Adrenal gland (tissue), 12 donors: ENCODE results near the gene KCTD1. TPM values are rescaled to one million over a fixed set of nuclear protein-coding genes. Genes with fewer than 3 reads are reported as not detected.

Source experiments
- DNase-seq, 7 donors: peaks; one replicate each; pipeline ENCODE4 v3.0.0-alpha.2; 2019 to 2020
- H3K27ac ChIP-seq, 5 donors: fragments of 200-600 bp; sonication (generic) in 4 of 5; 1 replicate in 3 of 5; 2 replicates in 2 of 5; pipeline versions ENCODE4 v1.5.1 to v1.8.0; 2016 to 2020; ENCODE audit warnings: mild to moderate bottlenecking in 1 of 5
- H3K27me3 ChIP-seq: fragments of 200-600 bp; 2 replicates; pipeline ENCODE4 v1.8.0; 2021
- H3K36me3 ChIP-seq, 2 donors: fragments of 200-600 bp; replicated peaks in 1 of 2; 1 replicate in 1 of 2; 2 replicates in 1 of 2; pipeline versions ENCODE4 v1.5.1 to v1.8.0; 2018 to 2022
- H3K4me1 ChIP-seq, 2 donors: fragments of 200-600 bp; replicated peaks in 1 of 2; 1 replicate in 1 of 2; 2 replicates in 1 of 2; pipeline versions ENCODE4 v1.5.1 to v1.8.0; 2018 to 2021
- H3K4me3 ChIP-seq, 4 donors: fragments of 200-600 bp; sonication (generic) in 3 of 4; one replicate each; pipeline ENCODE4 v1.5.1; 2016 to 2018
- H3K9me3 ChIP-seq, 3 donors: fragments of 200-600 bp; sonication (generic) in 1 of 3; replicated peaks in 1 of 3; 1 replicate in 2 of 3; 2 replicates in 1 of 3; pipeline versions ENCODE4 v1.5.1 to v1.8.0; 2016 to 2021
- CTCF ChIP-seq, 6 experiments: fragments of 450-650 bp in 4 of 6; fragments of 200-600 bp in 2 of 6; sonication (generic) in 1 of 6; IDR thresholded peaks; 1 replicate in 5 of 6; 2 replicates in 1 of 6; pipeline versions ENCODE4 v1.5.1 to v1.8.0; 2016 to 2021; ENCODE audit warnings: antibody characterized with exemption in 6 of 6, mild to moderate bottlenecking in 2 of 6, moderate library complexity in 1 of 6
- POLR2A ChIP-seq, 2 donors: fragments of 450-650 bp; IDR thresholded peaks; one replicate each; pipeline ENCODE4 v1.6.1; 2017; ENCODE audit warnings: antibody characterized with exemption in 2 of 2, mild to moderate bottlenecking in 2 of 2, moderate library complexity in 1 of 2
- WGBS, 4 donors: extraction: QIAGEN DNeasy Blood & Tissue Kit in 2 of 4; methylation state at CpG; one replicate each; pipeline versions ENCODE4 v1.1.5 to v1.1.7; 2013 to 2017; 5-methylcytosine and 5-hydroxymethylcytosine counted together
- intact Hi-C, 2 donors: fragments of 100-400 bp; cut with DNase I; formaldehyde crosslinking; loops; one replicate each; pipeline versions ENCODE4 v1.14.1 to v1.15.0; 2022 to 2023
- polyA plus RNA-seq, 3 donors: library from polyadenylated mRNA; stranded (reverse); fragments of 200-250 nt in 2 of 3; fragments of 350-450 nt in 1 of 3; fragmentation: Illumina TruSeq in 1 of 3; extraction: RNeasy Lipid Tissue Mini Kit (QIAGEN cat#74804) in 1 of 3; gene quantifications; one replicate each; pipeline ENCODE4 v1.2.3, GENCODE V29; 2013 to 2014
- total RNA-seq, 9 donors: library from RNA; depleted of rRNA in 4 of 9; stranded (reverse); fragments of >200 nt in 4 of 9; fragments of 120-200 nt in 1 of 9; fragmentation: NEBNext Ultra II Directional in 1 of 9; extraction: Animal tissue kit (Norgen Biotek cat#: 25700) in 1 of 9; gene quantifications; one replicate each; pipeline versions ENCODE4 v1.1.0 to v1.2.4, GENCODE V29; 2013 to 2023
- donor health status: healthy with polysubstance abuse.
- donor health status: Bipolar disorder and iron deficiency.
- donor health status: DM: yes; HTN: yes; CAD: no.
- donor health status: DM: no; HTN: no; CAD: no.
- donor health status: DM: no; HTN: no; CAD: no.
- donor health status: DM: yes; HTN: yes; CAD: no.

The KCTD1 gene
- total and polyA plus RNA-seq, 12 donors: 9.8 to 44.8 (median 30.8) TPM

DNA sequence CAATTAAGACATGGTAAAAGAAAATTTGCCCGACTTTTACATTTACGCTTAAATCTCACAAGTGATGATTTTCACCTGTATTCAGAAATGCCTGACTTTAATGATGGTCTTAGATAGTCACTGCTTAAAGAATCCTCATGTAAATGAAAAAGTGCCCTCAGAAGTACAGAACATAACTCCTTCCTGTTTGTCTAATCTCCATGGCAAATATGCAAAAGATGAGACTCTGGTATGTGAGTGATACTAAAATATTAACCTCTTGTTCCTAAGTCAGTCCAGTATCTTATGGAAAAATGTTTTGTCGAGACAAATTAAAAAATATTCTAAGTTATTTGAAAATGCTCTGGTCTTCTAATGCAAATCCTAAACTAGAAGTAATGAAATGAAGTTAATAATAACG is 29.2 kb downstream of the KCTD1 start:
- H3K27ac ChIP-seq: no peak overlapping the region

DNA sequence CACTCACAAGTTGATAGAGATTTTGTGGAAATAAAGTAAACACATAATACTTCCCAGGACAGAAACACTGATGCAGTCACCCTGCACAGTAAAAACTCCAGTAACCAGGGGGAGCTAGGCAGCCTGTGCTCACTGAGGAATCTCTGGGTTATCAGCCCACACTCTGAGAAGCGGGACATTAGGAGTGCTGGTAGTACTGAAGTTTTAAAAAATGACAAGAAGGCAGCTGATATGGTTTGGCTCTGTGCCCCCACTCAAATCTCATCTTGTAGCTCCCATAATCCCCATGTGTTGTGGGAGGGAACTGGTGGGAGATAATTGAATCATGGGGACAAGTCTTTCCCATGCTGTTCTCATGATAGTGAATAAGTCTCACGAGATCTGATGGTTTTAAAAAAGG is 31.4 kb downstream of the KCTD1 start:
- DNase-seq: peak in 5 of 7 donors; percentile 53 to 62 (median 59)
- no peak for TF ChIP-seq CTCF (IDR thresholded peaks at IDR 0.05)
- no peak for TF ChIP-seq POLR2A (IDR thresholded peaks at IDR 0.05)
- peak overlapping the region in 4 of 5 donors; percentile 43 to 78 (median 52) for H3K27ac ChIP-seq
- H3K36me3 ChIP-seq: no peaks in the 10 kb centered on the region
- no peaks in the 10 kb centered on the region for H3K27me3 ChIP-seq
- H3K4me3 ChIP-seq: no peak overlapping the region
- H3K4me1 ChIP-seq: peaks cover 29 to 45% of the 10 kb centered on the region in 2 donors
- 31 to 64% (median 59%) methylated on average over 2 of the region's 2 CpGs for WGBS, 4 donors
- H3K9me3 ChIP-seq: no peaks in the 10 kb centered on the region
- intact Hi-C loops: no loop called here

More for the DNA sequence above, 29.2 kb downstream of the KCTD1 start:
- H3K36me3 ChIP-seq: no peaks in the 10 kb centered on the region
- no peaks in the 10 kb centered on the region for H3K9me3 ChIP-seq
- no peak for DNase-seq
- TF ChIP-seq CTCF (IDR thresholded peaks at IDR 0.05): no peak
- TF ChIP-seq POLR2A (IDR thresholded peaks at IDR 0.05): no peak
- H3K4me1 ChIP-seq: peaks cover 23 to 35% of the 10 kb centered on the region in 2 donors
- intact Hi-C loops: no loop called here
- no peak overlapping the region for H3K4me3 ChIP-seq
- no peaks in the 10 kb centered on the region for H3K27me3 ChIP-seq
- 87 to 94% (median 90%) methylated on average over 4 of the region's 4 CpGs for WGBS, 4 donors

DNA sequence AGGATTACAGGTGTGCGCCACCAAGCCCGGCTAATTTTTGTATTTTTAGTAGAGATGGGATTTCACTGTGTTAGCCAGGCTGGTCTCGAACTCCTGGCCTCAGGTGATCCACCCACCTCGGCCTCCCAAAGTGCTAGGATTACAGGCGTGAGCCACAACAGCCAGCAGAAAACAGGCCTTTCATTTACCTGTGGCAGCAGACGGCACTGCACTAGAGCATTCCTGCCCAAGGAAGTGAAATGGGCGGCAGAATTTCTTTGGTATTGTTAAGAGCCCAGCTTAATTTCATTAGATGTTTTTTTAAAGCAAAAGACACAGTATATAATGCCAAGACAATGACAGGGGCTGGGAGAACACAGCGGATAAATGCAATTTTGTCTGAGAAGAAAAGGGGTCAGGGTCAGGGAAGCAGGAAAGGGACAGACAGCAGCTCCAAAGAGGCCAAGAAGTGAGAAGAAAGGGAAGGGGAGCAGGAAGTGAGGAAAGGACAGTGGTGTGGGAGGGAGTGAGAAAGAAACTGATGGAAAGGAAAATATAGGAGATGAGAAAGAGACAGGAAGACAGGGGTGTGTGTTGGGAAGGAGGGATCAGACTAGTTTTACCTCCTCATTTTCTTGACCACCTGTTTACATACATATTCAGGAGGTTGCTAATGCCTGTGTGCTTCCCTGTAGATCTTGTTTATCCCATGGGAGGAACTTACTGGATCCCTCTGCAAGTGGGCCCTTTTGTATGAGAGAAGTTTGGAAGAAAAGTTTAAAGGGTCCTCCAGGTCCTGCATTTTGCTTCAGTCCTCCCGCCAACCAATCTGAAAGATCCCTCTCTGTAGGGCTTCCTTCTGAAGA is 32.5 kb downstream of the KCTD1 start:
- Histone ChIP-seq H3K27ac (peak overlapping the region in 4 of 5 donors; percentile 18 to 83 (median 56)), H3K4me1 (peaks cover 31 to 56% of the 10 kb centered on the region in 2 donors), H3K4me3 (no peak overlapping the region), H3K36me3 (no peaks in the 10 kb centered on the region), H3K9me3 (no peaks in the 10 kb centered on the region), H3K27me3 (no peaks in the 10 kb centered on the region)
- no peak for DNase-seq
- TF ChIP-seq CTCF (IDR thresholded peaks at IDR 0.05) (no peak), POLR2A (IDR thresholded peaks at IDR 0.05) (no peak)
- intact Hi-C loops: no loop called here
- 78 to 87% (median 83%) methylated on average over 9 of the region's 9 CpGs for WGBS, 4 donors

- no peak for DNase-seq
- H3K4me1 ChIP-seq: peaks cover 31 to 56% of the 10 kb centered on the region in 2 donors
- intact Hi-C loops: no loop called here
- no peaks in the 10 kb centered on the region for H3K27me3 ChIP-seq
- TF ChIP-seq POLR2A (IDR thresholded peaks at IDR 0.05) (no peak), CTCF (IDR thresholded peaks at IDR 0.05) (no peak)
- H3K9me3 ChIP-seq: no peaks in the 10 kb centered on the region
- no peaks in the 10 kb centered on the region for H3K36me3 ChIP-seq
- WGBS, 4 donors: 67 to 78% (median 74%) methylated on average over 10 of the region's 10 CpGs
- H3K27ac ChIP-seq: peak overlapping the region in 2 of 5 donors; percentile 51 to 61
- no peak overlapping the region for H3K4me3 ChIP-seq
Measured at GRCh38 chr18:26511339-26512071, 36.8 kb downstream of the KCTD1 start.
